Uterus (tissue), 2 donors: ENCODE measurements around the gene C11orf24.

Source experiments
- CTCF ChIP-seq, 4 experiments: fragments of 200-600 bp in 2 of 4; fragments of 450-650 bp in 2 of 4; sonication (generic) in 2 of 4; IDR thresholded peaks; one replicate each; pipeline ENCODE4 v1.5.1; 2016 to 2019; ENCODE audit warnings: antibody characterized with exemption in 4 of 4, mild to moderate bottlenecking in 2 of 4, moderate library complexity in 1 of 4
- POLR2A ChIP-seq, 2 donors: fragments of 450-650 bp; IDR thresholded peaks; one replicate each; pipeline ENCODE4 v1.6.1; 2016; ENCODE audit warnings: antibody characterized with exemption in 2 of 2, mild to moderate bottlenecking in 1 of 2, moderate library complexity in 1 of 2

- no peak for TF ChIP-seq POLR2A (IDR thresholded peaks at IDR 0.05)
- TF ChIP-seq CTCF (IDR thresholded peaks at IDR 0.05) = no peak
These were observed 56.1 kb downstream of the C11orf24 start for GRCh38 chr11:68215524-68216170.
